GM12865 (cell line): ENCODE measurements around the gene LIPN.

ENCODE experiments used
- DNase-seq: peaks from one replicate; pipeline ENCODE4 v3.0.0; 2010; ENCODE audit warnings: low read depth
- H3K4me3 ChIP-seq: 2 replicates; pipeline ENCODE4 v1.5.1; 2011; ENCODE audit warnings: mild to moderate bottlenecking, low read depth, low read length, control low read depth
- TF ChIP-seq, protein P1 (sequence below): IDR thresholded peaks from 2 replicates; pipeline ENCODE4 v1.5.1; 2011; ENCODE audit warnings: low read length, control low read depth, low read depth, inconsistent platforms; ENCODE audit not compliant: insufficient read depth; ENCODE audit errors: missing control alignments

The LIPN gene

DNA sequence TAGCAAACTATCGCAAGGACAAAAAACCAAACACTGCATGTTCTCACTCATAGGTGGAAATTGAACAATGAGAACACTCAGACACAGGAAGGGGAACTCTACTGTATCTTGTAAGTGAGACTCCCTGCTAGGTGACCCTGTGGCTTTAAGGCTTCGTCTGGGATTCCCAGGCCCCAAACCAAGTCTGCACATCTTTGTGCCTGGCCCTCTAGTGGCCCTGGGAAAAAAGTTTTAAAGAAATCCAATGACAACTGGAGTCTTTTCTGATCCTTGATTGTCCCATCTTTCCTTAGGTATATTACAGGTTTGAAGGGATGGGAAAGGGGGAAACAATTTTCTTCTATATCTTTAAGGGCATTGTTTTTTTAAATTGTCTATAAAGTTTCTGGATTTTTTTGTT, 32.1 kb downstream of the LIPN start:
- H3K4me3 ChIP-seq: no peak overlapping the region
- DNase-seq: peak; percentile 64
- TF ChIP-seq, protein P1, sequence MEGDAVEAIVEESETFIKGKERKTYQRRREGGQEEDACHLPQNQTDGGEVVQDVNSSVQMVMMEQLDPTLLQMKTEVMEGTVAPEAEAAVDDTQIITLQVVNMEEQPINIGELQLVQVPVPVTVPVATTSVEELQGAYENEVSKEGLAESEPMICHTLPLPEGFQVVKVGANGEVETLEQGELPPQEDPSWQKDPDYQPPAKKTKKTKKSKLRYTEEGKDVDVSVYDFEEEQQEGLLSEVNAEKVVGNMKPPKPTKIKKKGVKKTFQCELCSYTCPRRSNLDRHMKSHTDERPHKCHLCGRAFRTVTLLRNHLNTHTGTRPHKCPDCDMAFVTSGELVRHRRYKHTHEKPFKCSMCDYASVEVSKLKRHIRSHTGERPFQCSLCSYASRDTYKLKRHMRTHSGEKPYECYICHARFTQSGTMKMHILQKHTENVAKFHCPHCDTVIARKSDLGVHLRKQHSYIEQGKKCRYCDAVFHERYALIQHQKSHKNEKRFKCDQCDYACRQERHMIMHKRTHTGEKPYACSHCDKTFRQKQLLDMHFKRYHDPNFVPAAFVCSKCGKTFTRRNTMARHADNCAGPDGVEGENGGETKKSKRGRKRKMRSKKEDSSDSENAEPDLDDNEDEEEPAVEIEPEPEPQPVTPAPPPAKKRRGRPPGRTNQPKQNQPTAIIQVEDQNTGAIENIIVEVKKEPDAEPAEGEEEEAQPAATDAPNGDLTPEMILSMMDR: peak; percentile 55

DNA sequence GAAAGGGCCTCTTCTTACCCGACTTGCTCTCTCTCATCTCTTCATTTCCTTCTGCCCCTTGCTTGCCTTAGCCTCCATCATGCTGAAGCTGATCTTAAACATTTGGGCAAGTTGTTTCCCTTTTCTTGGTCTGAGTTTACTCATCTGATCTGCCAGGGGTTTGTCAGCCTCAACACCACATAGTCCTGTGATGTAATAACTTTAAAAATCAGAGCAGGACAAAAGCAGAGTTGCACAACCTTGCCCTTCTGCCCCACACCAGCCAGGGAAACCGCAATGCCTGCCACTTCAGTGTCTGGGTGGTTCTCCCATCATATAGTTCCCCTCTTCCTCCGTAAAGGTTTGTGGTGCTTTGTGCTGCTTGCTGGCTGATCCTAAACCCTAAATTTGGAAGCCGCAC, 32.8 kb downstream of the LIPN start:
- no peak overlapping the region for H3K4me3 ChIP-seq
- TF ChIP-seq, protein P1: no peak
- DNase-seq: no peak

DNA sequence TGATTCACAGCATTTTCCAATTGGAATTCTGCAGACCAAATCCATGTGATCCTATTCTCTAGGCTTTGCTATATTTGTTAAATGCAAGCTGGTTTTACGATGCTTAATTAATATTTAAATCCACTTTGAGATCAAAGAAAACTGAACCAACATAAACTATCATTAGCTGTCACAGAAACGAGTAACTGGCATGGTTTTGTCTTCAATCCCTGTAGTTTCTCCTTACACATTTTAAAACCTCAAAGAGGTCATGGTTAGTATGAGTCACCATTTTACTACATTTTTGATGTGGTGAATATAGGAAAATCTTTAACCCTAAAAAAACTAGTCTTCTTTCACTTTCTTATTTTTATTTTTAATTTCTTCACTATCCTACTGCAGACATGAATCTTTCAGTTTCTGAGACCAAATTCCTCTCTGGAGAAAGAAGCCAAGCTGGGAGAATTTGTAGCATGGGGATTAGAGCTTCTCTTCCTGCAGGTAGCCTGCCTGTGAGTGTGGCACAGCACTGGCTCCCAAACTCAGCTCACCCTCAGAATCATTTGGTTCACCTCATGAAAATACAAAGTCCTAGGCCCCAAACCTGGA, 34.0 kb downstream of the LIPN start:
- DNase-seq: peak; percentile 32
- no peak overlapping the region for H3K4me3 ChIP-seq
- TF ChIP-seq, protein P1: no peak

DNA sequence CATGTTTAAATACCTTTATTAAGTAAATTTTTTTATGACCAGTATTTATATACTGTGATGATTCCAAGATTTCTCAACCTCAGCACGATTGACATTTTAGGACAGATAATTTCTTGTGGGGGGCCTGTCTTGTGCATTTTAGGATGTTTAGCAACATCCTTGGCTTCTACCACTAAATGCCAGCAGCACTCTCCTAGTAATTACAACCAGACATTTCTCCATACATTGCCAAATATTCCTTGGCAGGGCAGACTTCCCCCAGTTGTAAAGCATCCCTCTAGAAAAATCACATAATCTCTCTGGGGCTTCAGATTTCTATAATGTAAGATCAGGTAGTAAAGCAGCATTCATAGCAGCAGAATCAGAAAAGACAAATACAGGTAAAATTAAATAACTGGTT, 34.9 kb downstream of the LIPN start:
- TF ChIP-seq, protein P1: no peak
- DNase-seq: no peak

DNA sequence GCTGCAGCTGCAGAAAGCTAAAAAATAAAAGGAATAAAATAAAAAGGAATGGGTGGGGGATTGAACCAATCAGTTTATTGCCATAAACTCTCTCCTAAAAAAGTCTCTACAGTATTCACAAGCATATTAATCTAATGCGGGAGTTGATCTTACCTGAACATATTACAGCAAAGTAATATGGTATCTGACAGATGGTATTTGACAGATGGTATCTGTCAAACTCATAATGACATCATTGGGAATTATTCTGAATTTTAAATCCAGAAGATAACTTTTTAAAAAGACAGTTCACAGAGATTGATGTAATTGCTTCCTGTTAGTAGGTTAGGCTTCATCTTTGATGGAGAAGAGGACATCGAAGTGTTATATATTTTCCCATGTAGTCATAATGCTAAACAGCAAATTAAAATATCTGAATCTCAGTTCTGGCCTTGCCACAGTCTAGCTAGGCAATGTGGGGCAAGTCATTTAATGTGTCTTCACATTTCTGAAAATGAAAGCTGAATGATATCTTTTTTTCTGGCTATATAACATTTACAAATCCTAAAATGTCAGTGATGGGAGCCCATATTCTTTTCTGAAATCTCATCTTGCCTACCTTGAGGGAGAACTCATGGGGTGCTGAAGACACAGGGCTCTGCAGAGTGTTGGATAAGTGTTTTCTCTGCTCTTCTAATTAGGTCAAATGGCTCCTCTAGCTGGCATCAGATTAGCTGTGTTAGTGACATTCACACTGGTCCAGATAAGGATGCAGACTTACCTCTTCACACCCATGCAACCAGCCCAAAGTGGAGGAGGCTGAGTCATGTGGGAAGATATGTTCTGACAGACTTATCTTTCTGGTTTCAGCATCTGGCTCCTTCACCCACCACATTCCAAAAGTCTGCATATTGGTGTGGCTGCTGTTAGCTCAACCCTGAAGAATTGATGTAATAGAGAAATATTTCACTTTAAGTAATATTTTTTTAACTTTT, 40.6 kb downstream of the LIPN start:
- TF ChIP-seq, protein P1: no peak
- H3K4me3 ChIP-seq: no peak overlapping the region
- DNase-seq: no peak

More for the DNA sequence above, 34.9 kb downstream of the LIPN start:
- H3K4me3 ChIP-seq: no peak overlapping the region

DNA sequence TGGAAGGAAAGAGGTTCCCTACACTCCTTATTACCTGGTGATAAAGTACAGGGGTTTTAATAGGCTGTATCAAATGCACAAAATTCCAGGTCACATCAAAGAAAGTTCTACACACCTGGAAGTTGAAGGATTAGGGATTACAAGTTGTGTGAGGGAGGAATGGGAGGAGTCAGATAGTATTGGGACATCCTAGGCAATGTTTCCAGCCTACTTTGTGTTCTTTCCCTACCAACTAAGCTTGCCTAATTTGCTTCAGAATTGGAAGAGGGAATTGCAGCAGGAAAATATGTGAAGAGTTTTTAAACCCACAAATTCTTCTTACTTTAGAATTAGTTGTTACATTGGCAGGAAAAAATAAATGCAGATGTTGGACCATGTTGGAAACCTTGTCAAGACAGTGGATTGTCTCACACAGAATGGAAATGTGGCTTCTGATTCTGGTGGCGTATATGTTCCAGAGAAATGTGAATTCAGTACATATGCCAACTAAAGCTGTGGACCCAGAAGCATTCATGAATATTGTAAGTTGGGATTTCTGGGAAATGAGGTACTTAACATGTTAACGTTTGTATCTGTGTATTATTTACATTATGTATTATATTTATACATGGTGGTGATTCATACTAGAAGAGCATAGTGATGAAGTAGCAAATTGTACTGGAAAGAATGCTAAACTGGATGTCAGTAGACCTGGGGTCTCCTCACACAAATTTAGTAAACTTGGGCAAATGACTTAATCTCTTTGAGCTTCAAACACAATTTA, 42.9 kb downstream of the LIPN start, which contains the start of gene LIPM:
Gene LIPM (plus strand): TSS at position 208 of the 763 bp plus-strand sequence. CDS start 167 bp downstream, at position 375.
- no peak for DNase-seq
- H3K4me3 ChIP-seq: no peak within 1 kb of the TSS
- TF ChIP-seq, protein P1: no peak
